ENCODE data around the gene MACC1. TPM values are rescaled to one million over a fixed set of nuclear protein-coding genes. Genes with fewer than 3 reads are reported as not detected.

Gene MACC1
- total and polyA plus RNA-seq, 5 donors from 2014 or later: 0.12 to 1.0 (median 0.21) TPM; not detected in 2

DNA sequence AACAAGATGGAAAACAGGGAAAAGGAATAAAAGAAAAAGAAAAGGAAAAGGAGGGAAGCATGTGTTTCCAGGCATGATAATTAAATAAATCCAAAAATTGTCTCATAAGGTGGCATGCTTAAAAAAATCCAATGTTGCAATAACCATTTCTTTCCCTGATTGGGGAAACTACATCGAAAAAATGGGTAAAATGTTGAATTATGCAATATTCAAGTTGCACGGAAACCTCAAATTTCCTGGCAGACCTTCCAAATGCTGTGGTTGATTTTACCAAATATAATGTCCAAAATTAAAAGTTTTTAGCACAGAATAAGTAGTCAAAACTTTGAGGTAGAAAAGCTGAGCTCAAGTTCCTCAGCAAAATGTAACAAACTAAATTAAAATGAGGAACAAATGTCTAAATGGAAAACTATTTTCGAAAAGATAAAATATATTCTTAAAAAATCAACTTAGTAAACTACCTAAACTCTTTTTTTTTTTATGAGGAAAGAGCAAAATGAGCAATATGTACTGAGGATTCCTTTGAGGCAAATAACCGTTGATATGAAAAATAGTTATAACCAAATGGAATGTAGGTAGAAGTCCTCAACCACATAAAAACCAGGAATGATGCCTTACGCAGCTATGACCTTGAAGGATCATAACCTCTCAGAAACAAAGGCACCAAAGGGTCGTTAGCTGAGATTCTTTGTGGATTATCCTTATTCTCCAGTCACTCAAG lies 52.6 kb downstream of the MACC1 start:
- Histone ChIP-seq H3K27me3 (ENCODE audit: control insufficient read depth, insufficient read depth, low read length) (no peaks in the 10 kb centered on the region), H3K27ac (ENCODE audit: insufficient read depth, low read length, poor library complexity, severe bottlenecking) (no peak overlapping the region), H3K4me1 (ENCODE audit: control insufficient read depth, insufficient read depth, low read length, poor library complexity, severe bottlenecking) (no peaks in the 10 kb centered on the region), H3K9me3 (ENCODE audit: control insufficient read depth in 2 of 2, low read length in 2 of 2) (no peaks in the 10 kb centered on the region), H3K4me3 (ENCODE audit: low read depth, low read length) (no peak overlapping the region), H3K36me3 (ENCODE audit: control insufficient read depth, insufficient read depth, low read length) (no peaks in the 10 kb centered on the region)
- no peak overlapping the region for H3K4me3 Mint-ChIP-seq
- ATAC-seq (ENCODE audit: low read depth in 2 of 2) (no peak), DNase-seq (no peak)
- H3K27me3 Mint-ChIP-seq: no peaks in the 10 kb centered on the region
- H3K36me3 Mint-ChIP-seq: no peaks in the 10 kb centered on the region
- no peak overlapping the region for H3K27ac Mint-ChIP-seq
- peaks cover 0 to 2% (median 0%) of the 10 kb centered on the region in 7 donors for H3K9me3 Mint-ChIP-seq
- H3K4me1 Mint-ChIP-seq: no peaks in the 10 kb centered on the region

DNA sequence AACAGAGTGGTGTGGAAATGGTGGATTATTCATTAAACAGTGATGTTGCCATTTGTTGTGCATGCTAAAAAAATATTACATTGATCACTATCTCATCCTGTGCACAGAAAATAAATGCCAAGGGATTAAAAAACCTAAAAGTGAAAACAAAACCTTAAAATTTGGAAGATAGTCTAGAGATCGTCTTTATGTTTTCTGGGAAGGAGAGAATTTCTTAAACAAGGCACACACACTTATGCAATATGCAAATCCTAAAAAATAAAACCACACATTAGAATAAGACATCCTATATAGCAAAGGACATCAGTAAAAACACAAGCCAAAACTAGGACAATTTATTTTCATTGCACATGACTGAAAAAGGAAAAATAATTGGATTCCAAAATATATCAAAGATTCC lies 54.5 kb downstream of the MACC1 start:
- Histone ChIP-seq H3K36me3 (ENCODE audit: control insufficient read depth, insufficient read depth, low read length) (no peaks in the 10 kb centered on the region), H3K4me3 (ENCODE audit: low read depth, low read length) (no peak overlapping the region), H3K9me3 (ENCODE audit: control insufficient read depth in 2 of 2, low read length in 2 of 2) (no peaks in the 10 kb centered on the region), H3K27ac (ENCODE audit: insufficient read depth, low read length, poor library complexity, severe bottlenecking) (no peak overlapping the region), H3K27me3 (ENCODE audit: control insufficient read depth, insufficient read depth, low read length) (no peaks in the 10 kb centered on the region), H3K4me1 (ENCODE audit: control insufficient read depth, insufficient read depth, low read length, poor library complexity, severe bottlenecking) (no peaks in the 10 kb centered on the region)
- H3K4me3 Mint-ChIP-seq: no peak overlapping the region
- H3K27me3 Mint-ChIP-seq: no peaks in the 10 kb centered on the region
- H3K4me1 Mint-ChIP-seq: no peaks in the 10 kb centered on the region
- no peak for ATAC-seq (ENCODE audit: low read depth in 2 of 2)
- H3K9me3 Mint-ChIP-seq: peaks cover 0 to 2% (median 0%) of the 10 kb centered on the region in 7 donors
- no peak overlapping the region for H3K27ac Mint-ChIP-seq
- H3K36me3 Mint-ChIP-seq: no peaks in the 10 kb centered on the region
- DNase-seq: no peak

DNA sequence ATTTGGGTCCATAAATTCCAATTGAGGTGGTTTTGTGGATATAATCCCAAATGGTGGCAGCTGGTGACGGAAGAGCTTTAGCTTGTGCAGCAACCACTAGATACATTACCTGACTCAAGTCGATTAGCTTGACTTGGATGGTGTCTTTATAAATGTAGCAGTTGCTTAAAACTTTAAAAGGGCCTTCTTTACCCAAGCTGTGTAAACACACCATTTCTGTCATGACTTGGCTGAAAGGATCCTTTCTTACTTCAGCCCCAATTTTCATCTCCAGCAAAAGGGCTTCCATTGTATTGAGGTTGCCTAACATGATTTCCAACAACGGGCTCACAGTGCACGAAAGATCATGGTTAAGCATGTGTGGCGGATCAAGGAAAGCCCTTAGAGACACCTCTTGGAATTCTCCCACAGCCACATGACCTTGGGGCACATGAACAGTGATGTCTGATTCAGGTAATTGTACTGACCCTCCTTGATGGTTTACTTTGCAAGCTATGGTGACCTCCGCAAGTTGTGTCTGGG lies 57.9 kb downstream of the MACC1 start:
- ATAC-seq (ENCODE audit: low read depth in 2 of 2) (no peak), DNase-seq (no peak)
- no peak overlapping the region for H3K27ac ChIP-seq (ENCODE audit: insufficient read depth, low read length, poor library complexity, severe bottlenecking)
- Mint-ChIP-seq H3K36me3 (no peaks in the 10 kb centered on the region), H3K4me1 (no peaks in the 10 kb centered on the region), H3K9me3 (peaks cover 0 to 2% (median 0%) of the 10 kb centered on the region in 7 donors), H3K4me3 (no peak overlapping the region), H3K27me3 (no peaks in the 10 kb centered on the region), H3K27ac (no peak overlapping the region)
- no peaks in the 10 kb centered on the region for H3K9me3 ChIP-seq (ENCODE audit: control insufficient read depth in 2 of 2, low read length in 2 of 2)
- no peak overlapping the region for H3K4me3 ChIP-seq (ENCODE audit: low read depth, low read length)
- H3K27me3 ChIP-seq (ENCODE audit: control insufficient read depth, insufficient read depth, low read length): no peaks in the 10 kb centered on the region
- H3K4me1 ChIP-seq (ENCODE audit: control insufficient read depth, insufficient read depth, low read length, poor library complexity, severe bottlenecking): no peaks in the 10 kb centered on the region
- H3K36me3 ChIP-seq (ENCODE audit: control insufficient read depth, insufficient read depth, low read length): no peaks in the 10 kb centered on the region

DNA sequence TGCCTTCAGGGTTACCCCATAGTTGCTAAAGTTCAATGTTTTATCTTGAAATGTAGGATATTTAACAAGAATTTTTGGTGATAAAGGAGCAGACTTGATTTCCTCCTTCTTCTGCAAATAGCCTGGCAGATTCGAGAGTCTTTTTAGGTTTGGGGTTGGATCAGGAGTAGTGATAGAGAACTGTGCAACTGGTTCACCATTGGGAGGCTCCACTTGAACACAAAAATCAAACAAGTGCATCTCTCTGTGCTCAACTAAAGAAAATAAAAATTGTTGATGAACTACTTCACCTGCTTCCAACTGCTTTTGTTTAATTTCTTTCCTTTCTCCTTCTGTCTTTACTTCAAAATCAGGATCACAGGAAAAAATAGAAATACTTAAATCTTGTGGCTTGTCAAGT lies 58.5 kb downstream of the MACC1 start:
- Mint-ChIP-seq H3K27me3 (no peaks in the 10 kb centered on the region), H3K4me3 (no peak overlapping the region), H3K27ac (no peak overlapping the region), H3K4me1 (no peaks in the 10 kb centered on the region), H3K36me3 (no peaks in the 10 kb centered on the region), H3K9me3 (peaks cover 0 to 3% (median 1%) of the 10 kb centered on the region in 7 donors)
- no peak overlapping the region for H3K4me3 ChIP-seq (ENCODE audit: low read depth, low read length)
- no peaks in the 10 kb centered on the region for H3K4me1 ChIP-seq (ENCODE audit: control insufficient read depth, insufficient read depth, low read length, poor library complexity, severe bottlenecking)
- no peaks in the 10 kb centered on the region for H3K27me3 ChIP-seq (ENCODE audit: control insufficient read depth, insufficient read depth, low read length)
- DNase-seq (no peak), ATAC-seq (ENCODE audit: low read depth in 2 of 2) (no peak)
- H3K9me3 ChIP-seq (ENCODE audit: control insufficient read depth in 2 of 2, low read length in 2 of 2): no peaks in the 10 kb centered on the region
- no peaks in the 10 kb centered on the region for H3K36me3 ChIP-seq (ENCODE audit: control insufficient read depth, insufficient read depth, low read length)
- H3K27ac ChIP-seq (ENCODE audit: insufficient read depth, low read length, poor library complexity, severe bottlenecking): no peak overlapping the region

DNA sequence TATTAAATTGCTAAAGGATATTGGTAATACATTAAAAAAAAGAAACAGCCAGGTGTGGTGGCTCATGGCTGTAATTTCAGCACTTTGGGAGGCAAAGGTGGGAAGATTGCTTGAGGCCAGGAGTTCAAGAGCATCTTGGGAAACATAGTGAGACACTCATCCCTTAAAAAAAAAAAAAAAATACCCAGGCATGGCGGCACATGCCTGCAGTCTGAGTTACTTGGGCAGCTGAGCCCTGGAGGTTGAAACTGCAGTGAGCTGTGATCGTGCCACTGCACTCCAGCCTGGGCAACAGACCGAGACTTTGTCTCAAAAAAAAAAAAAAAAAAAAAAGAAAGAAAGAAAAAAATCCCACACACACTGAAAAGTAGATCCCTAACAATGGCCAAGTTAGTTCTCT lies 59.7 kb downstream of the MACC1 start:
- DNase-seq (no peak), ATAC-seq (ENCODE audit: low read depth in 2 of 2) (no peak)
- Mint-ChIP-seq H3K4me1 (no peaks in the 10 kb centered on the region), H3K4me3 (no peak overlapping the region), H3K27ac (no peak overlapping the region), H3K9me3 (peaks cover 0 to 4% (median 1%) of the 10 kb centered on the region in 7 donors), H3K27me3 (no peaks in the 10 kb centered on the region), H3K36me3 (no peaks in the 10 kb centered on the region)
- Histone ChIP-seq H3K27me3 (ENCODE audit: control insufficient read depth, insufficient read depth, low read length) (no peaks in the 10 kb centered on the region), H3K9me3 (ENCODE audit: control insufficient read depth in 2 of 2, low read length in 2 of 2) (no peaks in the 10 kb centered on the region), H3K27ac (ENCODE audit: insufficient read depth, low read length, poor library complexity, severe bottlenecking) (no peak overlapping the region), H3K4me1 (ENCODE audit: control insufficient read depth, insufficient read depth, low read length, poor library complexity, severe bottlenecking) (no peaks in the 10 kb centered on the region), H3K4me3 (ENCODE audit: low read depth, low read length) (no peak overlapping the region), H3K36me3 (ENCODE audit: control insufficient read depth, insufficient read depth, low read length) (no peaks in the 10 kb centered on the region)

DNA sequence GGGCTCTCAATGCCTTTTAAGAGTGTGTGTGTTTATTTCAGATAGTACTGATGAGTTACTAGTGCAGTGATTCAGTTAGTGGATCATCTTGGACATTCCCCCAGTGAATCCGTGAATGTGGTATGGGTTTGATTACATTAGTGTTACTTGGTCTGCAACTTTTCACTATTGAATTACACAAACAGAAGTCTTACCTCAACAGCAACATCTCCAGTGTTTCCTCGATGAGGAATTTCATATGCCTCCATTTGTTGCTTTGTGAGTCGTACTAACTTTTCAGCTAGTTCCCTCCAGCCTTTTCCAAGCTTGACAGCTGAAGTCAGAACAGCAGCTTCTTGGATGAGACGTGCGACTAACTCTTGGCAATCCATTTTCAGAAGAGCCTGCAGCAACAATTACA lies 63.2 kb downstream of the MACC1 start:
- H3K4me3 ChIP-seq (ENCODE audit: low read depth, low read length): no peak overlapping the region
- no peak overlapping the region for H3K27ac ChIP-seq (ENCODE audit: insufficient read depth, low read length, poor library complexity, severe bottlenecking)
- ATAC-seq (ENCODE audit: low read depth in 2 of 2): no peak
- no peaks in the 10 kb centered on the region for H3K4me1 ChIP-seq (ENCODE audit: control insufficient read depth, insufficient read depth, low read length, poor library complexity, severe bottlenecking)
- Mint-ChIP-seq H3K9me3 (peaks cover 0 to 7% (median 0%) of the 10 kb centered on the region in 7 donors), H3K27ac (no peak overlapping the region), H3K27me3 (no peaks in the 10 kb centered on the region), H3K4me1 (no peaks in the 10 kb centered on the region), H3K4me3 (no peak overlapping the region), H3K36me3 (no peaks in the 10 kb centered on the region)
- DNase-seq: no peak
- no peaks in the 10 kb centered on the region for H3K36me3 ChIP-seq (ENCODE audit: control insufficient read depth, insufficient read depth, low read length)
- no peaks in the 10 kb centered on the region for H3K27me3 ChIP-seq (ENCODE audit: control insufficient read depth, insufficient read depth, low read length)
- H3K9me3 ChIP-seq (ENCODE audit: control insufficient read depth in 2 of 2, low read length in 2 of 2): no peaks in the 10 kb centered on the region

DNA sequence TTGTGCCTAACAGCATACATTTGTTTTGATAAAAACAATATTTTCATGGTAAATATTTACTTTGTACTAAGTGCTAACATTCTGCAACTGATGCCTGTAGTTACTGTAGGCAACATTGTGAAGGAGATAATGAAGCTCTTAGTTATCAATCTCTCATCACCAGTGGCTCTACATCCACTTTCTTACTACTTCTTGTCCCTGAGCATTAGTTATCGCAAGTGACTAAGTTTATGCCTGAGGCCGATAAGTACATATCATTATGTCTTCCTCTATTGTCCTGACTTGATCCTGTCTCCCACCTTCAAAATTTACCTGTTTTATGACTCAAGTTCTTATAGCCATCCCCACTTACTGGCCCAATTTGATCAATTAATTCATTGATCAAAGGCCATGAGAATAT lies 63.6 kb downstream of the MACC1 start:
- no peaks in the 10 kb centered on the region for H3K27me3 ChIP-seq (ENCODE audit: control insufficient read depth, insufficient read depth, low read length)

DNA sequence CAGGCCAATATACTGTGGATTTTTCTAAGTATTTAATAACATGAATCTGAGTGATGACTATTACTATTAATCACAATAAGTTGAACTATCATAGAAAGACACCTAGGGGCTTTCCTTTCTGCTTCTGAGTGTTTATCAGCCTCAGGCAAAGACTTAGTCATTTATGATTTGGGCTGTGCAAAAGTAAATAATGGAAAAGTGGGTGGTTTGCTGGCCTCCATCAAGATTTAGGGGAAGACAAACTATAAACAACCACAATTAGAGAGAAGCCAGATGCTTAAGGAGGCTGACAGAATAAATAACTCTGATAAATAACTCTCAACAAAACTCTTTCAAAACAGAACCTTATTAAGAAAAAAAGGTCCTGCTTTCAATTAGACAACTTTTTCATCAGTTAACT lies 64.7 kb downstream of the MACC1 start:
- Histone ChIP-seq H3K27me3 (ENCODE audit: control insufficient read depth, insufficient read depth, low read length) (no peaks in the 10 kb centered on the region), H3K4me3 (ENCODE audit: low read depth, low read length) (no peak overlapping the region), H3K9me3 (ENCODE audit: control insufficient read depth in 2 of 2, low read length in 2 of 2) (no peaks in the 10 kb centered on the region), H3K4me1 (ENCODE audit: control insufficient read depth, insufficient read depth, low read length, poor library complexity, severe bottlenecking) (no peaks in the 10 kb centered on the region), H3K36me3 (ENCODE audit: control insufficient read depth, insufficient read depth, low read length) (no peaks in the 10 kb centered on the region), H3K27ac (ENCODE audit: insufficient read depth, low read length, poor library complexity, severe bottlenecking) (no peak overlapping the region)
- no peaks in the 10 kb centered on the region for H3K4me1 Mint-ChIP-seq
- H3K9me3 Mint-ChIP-seq: peaks cover 0 to 7% (median 0%) of the 10 kb centered on the region in 7 donors
- H3K27me3 Mint-ChIP-seq: no peaks in the 10 kb centered on the region
- no peak overlapping the region for H3K27ac Mint-ChIP-seq
- no peaks in the 10 kb centered on the region for H3K36me3 Mint-ChIP-seq
- H3K4me3 Mint-ChIP-seq: no peak overlapping the region
- DNase-seq (no peak), ATAC-seq (ENCODE audit: low read depth in 2 of 2) (no peak)

More for the DNA sequence above, 63.6 kb downstream of the MACC1 start:
- Mint-ChIP-seq H3K4me1 (no peaks in the 10 kb centered on the region), H3K36me3 (no peaks in the 10 kb centered on the region), H3K27ac (no peak overlapping the region), H3K4me3 (no peak overlapping the region), H3K9me3 (peaks cover 0 to 7% (median 0%) of the 10 kb centered on the region in 7 donors), H3K27me3 (no peaks in the 10 kb centered on the region)
- Histone ChIP-seq H3K9me3 (ENCODE audit: control insufficient read depth in 2 of 2, low read length in 2 of 2) (no peaks in the 10 kb centered on the region), H3K27ac (ENCODE audit: insufficient read depth, low read length, poor library complexity, severe bottlenecking) (no peak overlapping the region), H3K36me3 (ENCODE audit: control insufficient read depth, insufficient read depth, low read length) (no peaks in the 10 kb centered on the region), H3K4me3 (ENCODE audit: low read depth, low read length) (no peak overlapping the region), H3K4me1 (ENCODE audit: control insufficient read depth, insufficient read depth, low read length, poor library complexity, severe bottlenecking) (no peaks in the 10 kb centered on the region)
- DNase-seq (no peak), ATAC-seq (ENCODE audit: low read depth in 2 of 2) (no peak)
